22Rv1 (cell line): ENCODE data around the gene NT5C3A.
"Not testable (repeated sequence)": the region's sequence is repeated elsewhere in the genome, so short reads cannot be mapped to it uniquely, and the experiment has no call there.

ENCODE experiments used
- CTCF ChIP-seq: fragments of 450-650 bp; IDR thresholded peaks from 2 replicates; pipeline ENCODE4 v1.5.1; 2017; ENCODE audit warnings: mild to moderate bottlenecking
- ZFX ChIP-seq: fragments of 450-650 bp; IDR thresholded peaks from 2 replicates; pipeline ENCODE4 v1.6.1; 2017; ENCODE audit warnings: antibody characterized with exemption, borderline replicate concordance

- peak; percentile 52 for TF ChIP-seq CTCF
- TF ChIP-seq ZFX, result not testable (repeated sequence)
These were observed 98.0 kb downstream of the NT5C3A start for GRCh38 chr7:32964461-32965159.
